TTC549 (cell line): Measurements from ENCODE around the gene ARMH4.
A peak's percentile ranks its signal among the peaks of the same experiment; 100 is the strongest.

Experiments used
- FAIRE-seq: peaks from 2 replicates; lab custom pipeline; 2012; peaks lifted over from hg19 to GRCh38; lab: Jason Lieb, UNC

The ARMH4 gene

GRCh38 chr14:58098507-58098906, 53.5 kb downstream of the ARMH4 start:
- FAIRE-seq, result no peak

- FAIRE-seq, result no peak
These were observed 55.3 kb downstream of the ARMH4 start for GRCh38 chr14:58096731-58097130.

- no peak for FAIRE-seq
These were observed 60.0 kb downstream of the ARMH4 start for GRCh38 chr14:58091883-58092630.

GRCh38 chr14:58089612-58090011, 62.4 kb downstream of the ARMH4 start:
- FAIRE-seq, result no peak

GRCh38 chr14:58088961-58089360, 63.1 kb downstream of the ARMH4 start:
- FAIRE-seq, result no peak

- FAIRE-seq, result no peak
These were observed 66.1 kb downstream of the ARMH4 start for GRCh38 chr14:58085877-58086276.

GRCh38 chr14:58082491-58083098, 69.4 kb downstream of the ARMH4 start:
- no peak for FAIRE-seq

GRCh38 chr14:58082011-58082410, 70.0 kb downstream of the ARMH4 start:
- no peak for FAIRE-seq

- no peak for FAIRE-seq
These were observed 73.5 kb downstream of the ARMH4 start for GRCh38 chr14:58078471-58078870.

- no peak for FAIRE-seq
These were observed 73.9 kb downstream of the ARMH4 start for GRCh38 chr14:58078068-58078467.

- FAIRE-seq, result no peak
These were observed 74.4 kb downstream of the ARMH4 start for GRCh38 chr14:58077621-58078020.

GRCh38 chr14:58073516-58073915, 78.5 kb downstream of the ARMH4 start:
- FAIRE-seq, result no peak

- peak; percentile 34 for FAIRE-seq
These were observed 79.5 kb downstream of the ARMH4 start for GRCh38 chr14:58072288-58073071.

GRCh38 chr14:58071341-58071740, 80.7 kb downstream of the ARMH4 start:
- no peak for FAIRE-seq

- no peak for FAIRE-seq
These were observed 83.7 kb downstream of the ARMH4 start for GRCh38 chr14:58068306-58068705.

- no peak for FAIRE-seq
These were observed 85.9 kb downstream of the ARMH4 start for GRCh38 chr14:58066115-58066514.

- no peak for FAIRE-seq
These were observed 90.4 kb downstream of the ARMH4 start for GRCh38 chr14:58061581-58061980.

GRCh38 chr14:58060898-58061297, 91.1 kb downstream of the ARMH4 start:
- FAIRE-seq, result no peak

- no peak for FAIRE-seq
These were observed 91.9 kb downstream of the ARMH4 start for GRCh38 chr14:58060077-58060476.

GRCh38 chr14:58059126-58059525, 92.9 kb downstream of the ARMH4 start:
- no peak for FAIRE-seq

GRCh38 chr14:58055497-58056010, 96.5 kb downstream of the ARMH4 start:
- FAIRE-seq, result no peak

- no peak for FAIRE-seq
These were observed 97.9 kb downstream of the ARMH4 start for GRCh38 chr14:58054100-58054499.

GRCh38 chr14:58048219-58048618, 103.8 kb downstream of the ARMH4 start:
- no peak for FAIRE-seq
